GM12891 (cell line): ENCODE measurements around the gene SLC7A1.

Experiments
- DNase-seq: peaks from one replicate; pipeline ENCODE4 v3.0.0; 2011; ENCODE audit warnings: low spot score; ENCODE audit not compliant: insufficient read length
- FAIRE-seq: peaks from 2 replicates; lab custom pipeline; 2011; peaks lifted over from hg19 to GRCh38; lab: Jason Lieb, UNC
- PAX5 ChIP-seq: IDR thresholded peaks from 2 replicates; pipeline ENCODE4 v1.6.1; 2011; ENCODE audit warnings: low read length, moderate library complexity, mild to moderate bottlenecking; ENCODE audit not compliant: insufficient read depth, severe bottlenecking
- POLR2A ChIP-seq: IDR thresholded peaks from 2 replicates; pipeline ENCODE4 v1.6.1; 2011; ENCODE audit warnings: low read depth, low read length, control low read depth
- POLR2AphosphoS5 ChIP-seq: IDR thresholded peaks from 2 replicates; pipeline ENCODE4 v1.6.1; 2011; ENCODE audit warnings: low read depth, low read length, control low read depth
- POU2F2 ChIP-seq: IDR thresholded peaks from 2 replicates; pipeline ENCODE4 v1.6.1; 2011; ENCODE audit warnings: low read depth, mild to moderate bottlenecking, control low read depth, low read length, moderate library complexity
- SPI1 ChIP-seq: IDR thresholded peaks from 2 replicates; pipeline ENCODE4 v1.6.1; 2011; ENCODE audit warnings: low read depth, low read length, control low read depth
- TAF1 ChIP-seq: IDR thresholded peaks from 2 replicates; pipeline ENCODE4 v1.6.1; 2011; ENCODE audit warnings: low read depth, low read length, control low read depth

The SLC7A1 gene

DNA sequence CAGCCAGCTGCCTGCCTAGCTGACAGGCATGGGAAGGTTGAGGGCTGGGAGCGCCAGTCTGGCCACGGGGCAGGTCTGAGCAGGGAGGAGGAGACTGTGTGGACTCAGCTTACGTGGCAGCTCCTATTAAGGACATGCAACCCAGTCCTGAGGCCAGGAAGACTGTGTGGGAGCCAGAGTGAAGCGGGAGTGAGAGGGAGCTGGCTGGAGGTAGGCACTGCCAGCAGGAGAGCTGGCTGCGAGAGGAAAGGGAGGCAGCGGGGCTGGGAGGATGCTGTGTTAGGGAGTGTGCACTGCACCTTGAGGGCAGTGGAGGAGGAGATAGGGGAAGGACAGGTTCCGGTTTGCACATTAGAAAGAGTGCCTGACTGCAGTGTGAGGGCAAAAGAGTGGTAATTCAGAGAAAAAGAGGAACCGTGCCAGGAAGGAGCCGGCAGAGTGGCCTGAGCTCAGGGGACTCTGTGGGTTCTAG lies 99.2 kb downstream of the SLC7A1 start:
- DNase-seq, result peak; percentile 48
- FAIRE-seq, result peak; percentile 83
- TF ChIP-seq POLR2AphosphoS5 (no peak), SPI1 (peak; percentile 81)

DNA sequence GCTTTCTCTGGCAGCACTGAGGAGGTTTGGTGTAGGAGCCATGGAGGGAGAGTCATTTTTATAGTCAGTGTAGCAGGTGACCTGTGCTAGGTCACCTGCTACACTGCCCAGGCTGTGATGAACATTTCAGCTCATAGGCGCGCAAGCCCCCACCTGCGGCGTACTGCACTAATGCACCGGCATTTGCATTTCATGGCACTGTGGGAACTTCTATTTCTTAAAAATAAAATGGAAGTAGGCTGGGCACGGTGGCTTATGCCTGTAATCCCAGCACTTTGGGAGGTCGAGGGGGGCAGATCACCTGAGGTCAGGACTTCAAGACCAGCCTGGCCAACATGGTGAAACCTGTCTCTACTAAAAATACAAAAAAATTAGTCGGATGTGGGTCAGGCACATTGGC lies 101.0 kb downstream of the SLC7A1 start:
- TF ChIP-seq POLR2A (no peak), SPI1 (no peak), PAX5 (no peak), TAF1 (no peak)
- FAIRE-seq, result no peak
- DNase-seq, result no peak

DNA sequence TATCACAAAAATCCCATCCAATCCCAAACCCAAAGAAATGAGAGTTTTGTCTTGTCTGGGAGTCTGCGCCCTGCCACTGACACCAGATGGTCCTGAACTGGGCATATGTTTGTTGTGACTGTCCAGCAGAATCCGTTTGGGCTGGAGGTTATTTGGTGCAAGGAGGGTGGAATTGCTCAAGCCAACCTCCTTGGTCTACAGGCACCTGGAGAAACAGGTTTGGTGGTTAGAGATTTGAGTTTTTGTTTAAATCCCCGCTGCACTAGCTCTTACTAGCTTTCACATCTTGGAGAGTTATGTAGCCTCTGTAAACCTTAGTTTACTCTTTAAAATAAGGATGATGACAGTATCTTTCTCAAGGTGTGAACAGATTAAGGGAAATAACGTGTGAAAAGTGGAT lies 101.7 kb downstream of the SLC7A1 start:
- TF ChIP-seq TAF1 (no peak), POLR2AphosphoS5 (no peak), SPI1 (no peak), POU2F2 (no peak), POLR2A (no peak), PAX5 (no peak)
- no peak for DNase-seq
- FAIRE-seq, result no peak

DNA sequence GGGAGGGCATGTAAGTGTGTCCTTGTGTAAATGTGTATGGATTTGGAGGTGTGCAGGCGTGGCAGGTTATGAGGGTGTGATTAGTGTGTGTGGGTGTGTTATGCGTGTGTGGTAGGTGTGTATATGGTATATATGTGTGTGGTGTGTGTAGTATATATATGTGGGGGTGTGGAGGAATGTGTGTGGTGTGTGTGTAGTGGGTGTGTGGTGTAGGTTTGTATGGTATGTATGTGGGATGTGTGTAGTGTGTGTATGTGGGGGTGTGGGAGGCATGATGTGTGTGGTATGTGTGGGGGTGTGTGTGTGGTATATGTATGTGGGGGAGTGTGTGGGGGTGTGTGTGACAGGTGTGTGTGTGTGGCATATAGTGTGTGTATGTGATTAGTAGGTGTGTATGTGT lies 104.2 kb downstream of the SLC7A1 start:
- FAIRE-seq, result peak; percentile 26
- DNase-seq, result no peak
- TF ChIP-seq PAX5 (no peak), SPI1 (no peak), POLR2A (no peak), TAF1 (no peak), POU2F2 (no peak), POLR2AphosphoS5 (no peak)

DNA sequence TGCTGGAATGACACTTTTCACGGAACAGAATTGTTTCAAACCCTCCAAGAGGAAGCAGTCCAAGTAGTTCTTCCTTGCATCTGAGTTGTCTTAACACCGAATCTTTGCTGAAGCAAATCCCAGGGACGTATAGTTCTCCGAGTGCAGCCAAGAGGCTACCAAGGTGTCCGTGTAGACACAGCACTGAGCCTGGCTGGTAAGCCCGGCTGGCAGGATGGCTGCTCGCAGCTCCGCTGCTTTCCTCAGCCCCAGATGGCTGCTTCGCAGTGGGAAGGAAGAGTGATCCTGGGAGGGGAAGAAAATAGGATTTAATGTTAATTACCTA lies 105.0 kb downstream of the SLC7A1 start:
- no peak for TF ChIP-seq POLR2A
- FAIRE-seq (no peak), DNase-seq (no peak)

DNA sequence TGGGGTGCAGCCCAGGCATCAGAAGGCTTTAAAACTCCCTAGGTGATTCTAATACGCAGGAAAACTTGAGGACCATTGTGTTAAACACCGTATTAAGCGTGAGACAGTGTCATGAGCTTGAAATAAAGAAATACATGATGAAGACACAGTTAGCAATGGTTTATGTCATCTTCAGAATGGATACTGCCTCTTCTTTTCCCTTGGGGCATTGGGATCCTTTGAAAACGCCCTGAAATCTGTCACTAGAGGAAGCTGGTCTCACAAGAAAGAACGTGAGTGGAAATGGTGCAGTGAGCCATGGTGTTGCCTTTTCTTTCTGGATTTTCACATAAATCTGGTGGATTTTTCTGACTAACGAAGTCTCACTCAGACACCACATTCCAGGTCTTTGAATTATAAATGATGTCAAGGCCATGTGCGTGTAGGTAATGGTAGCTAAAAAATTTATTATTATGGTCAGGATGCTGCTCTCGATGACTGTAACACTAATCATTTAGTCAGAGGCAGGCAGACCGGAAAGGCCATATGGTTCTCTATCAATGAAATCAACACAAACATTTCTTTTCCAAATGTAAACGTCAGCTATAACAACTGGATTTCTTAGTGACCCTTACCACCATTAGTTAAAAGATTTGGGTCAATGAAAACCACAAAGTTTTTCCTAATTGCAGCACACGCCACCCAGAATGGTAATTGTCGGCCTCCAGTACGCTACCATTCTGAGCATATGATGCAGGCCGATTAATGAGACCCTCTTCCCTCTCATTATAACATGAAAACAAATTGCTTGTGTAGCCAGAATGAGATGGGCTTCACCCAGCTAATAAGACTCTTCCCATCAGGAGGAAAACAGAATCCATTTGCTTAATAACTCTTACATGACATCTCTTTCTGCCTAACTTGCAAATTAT lies 105.6 kb downstream of the SLC7A1 start:
- TF ChIP-seq POU2F2 (no peak), POLR2AphosphoS5 (no peak), SPI1 (no peak)
- FAIRE-seq, result no peak
- DNase-seq, result no peak

DNA sequence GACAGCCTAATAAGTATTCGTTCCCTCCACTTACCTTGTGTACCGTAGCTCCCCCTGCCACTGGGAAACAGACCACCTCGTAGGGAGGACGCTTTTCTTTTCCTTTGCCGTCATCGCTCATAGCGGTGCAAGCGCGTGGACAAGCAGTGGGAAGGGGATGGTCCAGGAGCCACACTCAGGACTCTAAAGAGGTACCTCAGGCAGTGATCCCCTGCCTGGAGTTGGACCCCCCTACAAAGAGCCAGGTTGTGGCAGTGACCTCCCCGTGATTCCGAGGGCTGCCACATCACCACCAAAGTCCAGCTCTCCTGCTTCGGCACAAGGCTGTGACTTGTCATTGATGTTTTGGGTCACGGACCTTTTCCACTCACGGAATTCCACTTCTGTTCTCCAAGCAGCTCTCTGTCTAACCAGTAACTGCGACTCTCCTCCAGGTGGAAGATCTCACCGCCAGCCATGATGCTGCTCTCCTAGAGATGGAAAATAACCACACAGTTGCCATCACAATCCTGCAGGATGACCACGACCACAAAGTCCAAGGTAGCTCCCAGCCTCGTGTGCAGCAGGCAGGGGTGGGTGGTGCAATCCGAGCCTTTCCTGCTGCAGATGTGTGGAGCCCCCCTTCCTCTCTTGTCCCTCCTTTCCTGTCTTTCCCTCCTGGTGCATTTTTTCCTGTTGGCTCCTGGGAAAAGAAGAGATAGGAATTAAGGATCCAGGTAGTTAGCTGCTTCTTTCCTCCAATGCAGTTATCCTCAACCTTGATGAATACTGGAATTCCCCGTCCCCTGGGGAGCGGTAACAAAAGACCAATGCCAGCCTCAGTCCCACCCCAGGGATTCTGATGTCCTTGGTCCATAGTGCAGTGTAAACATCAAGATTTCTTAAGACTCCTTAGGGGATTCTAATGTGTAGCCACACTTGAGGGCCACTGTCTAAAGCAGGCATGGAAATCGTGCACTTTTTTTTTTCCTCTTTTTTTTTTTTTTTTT lies 107.7 kb downstream of the SLC7A1 start:
- TF ChIP-seq TAF1, result no peak
- no peak for TF ChIP-seq SPI1
- TF ChIP-seq POLR2AphosphoS5, result no peak
- TF ChIP-seq PAX5, result no peak
- no peak for TF ChIP-seq POU2F2
- no peak for TF ChIP-seq POLR2A
- FAIRE-seq (no peak), DNase-seq (no peak)

DNA sequence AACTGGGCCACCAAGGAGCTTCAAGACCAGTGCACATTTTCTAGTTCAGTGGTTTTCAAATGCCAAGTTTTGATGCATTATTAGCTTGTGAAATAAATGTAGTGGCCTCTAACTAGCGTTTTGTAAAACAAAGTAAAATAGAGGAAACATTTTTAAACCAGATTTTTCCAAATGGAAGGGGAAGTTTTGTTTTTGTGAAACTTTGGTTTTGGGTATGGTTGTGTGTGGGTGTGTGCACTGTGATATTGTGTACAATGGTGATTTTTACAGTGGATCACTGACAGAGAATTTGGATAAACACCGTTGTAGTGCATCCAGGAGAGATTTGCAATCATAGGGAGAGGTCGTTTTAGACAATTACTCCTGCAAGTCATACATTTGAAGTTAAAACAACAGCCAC lies 108.9 kb downstream of the SLC7A1 start:
- TF ChIP-seq POLR2AphosphoS5, result no peak
- no peak for TF ChIP-seq TAF1
- no peak for TF ChIP-seq POU2F2
- TF ChIP-seq SPI1, result no peak
- no peak for TF ChIP-seq POLR2A
- TF ChIP-seq PAX5, result no peak
- DNase-seq (no peak), FAIRE-seq (no peak)

DNA sequence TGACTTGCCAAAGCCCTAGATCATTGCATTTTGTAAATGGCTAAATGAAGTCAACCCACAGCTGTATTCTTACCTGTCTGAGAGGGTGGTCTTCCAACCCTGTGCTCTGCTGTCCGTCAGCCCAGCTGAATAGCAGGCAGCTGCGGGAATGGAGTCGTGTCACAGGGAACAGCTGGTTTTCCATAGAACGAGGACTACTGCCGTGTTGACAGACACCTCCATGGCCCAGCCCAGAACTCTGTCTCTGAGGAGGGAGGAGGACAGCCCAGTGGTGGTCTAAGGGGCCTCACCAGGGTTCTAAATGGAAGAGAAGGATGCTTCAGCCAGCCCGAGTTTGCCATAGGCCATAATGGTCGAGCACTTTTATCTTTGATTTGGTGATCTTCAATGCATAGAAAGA lies 110.7 kb downstream of the SLC7A1 start:
- DNase-seq (no peak), FAIRE-seq (no peak)
- no peak for TF ChIP-seq PAX5
- no peak for TF ChIP-seq POU2F2
- no peak for TF ChIP-seq TAF1
- TF ChIP-seq SPI1, result no peak
- no peak for TF ChIP-seq POLR2A
- TF ChIP-seq POLR2AphosphoS5, result no peak

DNA sequence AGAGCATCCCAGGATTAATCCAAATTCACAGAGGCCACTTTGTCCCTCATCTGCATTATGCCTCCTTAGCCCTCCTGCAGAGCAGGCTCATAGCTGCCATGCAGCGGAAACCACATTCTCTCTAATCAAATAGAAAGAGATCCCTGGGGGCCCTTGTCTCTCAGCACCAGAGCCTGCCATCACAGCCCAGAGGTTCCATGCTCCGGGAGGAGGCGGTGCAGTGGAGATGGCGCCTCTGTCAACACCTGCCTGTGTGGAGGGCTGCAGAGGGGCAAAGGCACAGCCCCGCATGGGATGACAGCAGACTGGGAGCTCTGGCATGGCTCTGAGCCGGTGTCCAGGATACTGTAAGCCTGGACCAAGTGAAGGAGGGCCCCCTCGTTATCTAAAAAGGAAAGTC lies 111.3 kb downstream of the SLC7A1 start:
- FAIRE-seq (no peak), DNase-seq (no peak)
- TF ChIP-seq POLR2AphosphoS5, result no peak
- no peak for TF ChIP-seq SPI1
